HG03378 (cell line): ENCODE measurements around the gene KCNV2.
"Not testable (repeated sequence)": the region's sequence is repeated elsewhere in the genome, so short reads cannot be mapped to it uniquely, and the experiment has no call there.

ENCODE experiments used
- ATAC-seq: cut with Tn5 transposase; IDR thresholded peaks from one replicate; pipeline ENCODE4 v1.9.1; 2021; ENCODE audit warnings: mild to moderate bottlenecking, moderate library complexity; ENCODE audit not compliant: unreplicated experiment

Gene KCNV2

DNA sequence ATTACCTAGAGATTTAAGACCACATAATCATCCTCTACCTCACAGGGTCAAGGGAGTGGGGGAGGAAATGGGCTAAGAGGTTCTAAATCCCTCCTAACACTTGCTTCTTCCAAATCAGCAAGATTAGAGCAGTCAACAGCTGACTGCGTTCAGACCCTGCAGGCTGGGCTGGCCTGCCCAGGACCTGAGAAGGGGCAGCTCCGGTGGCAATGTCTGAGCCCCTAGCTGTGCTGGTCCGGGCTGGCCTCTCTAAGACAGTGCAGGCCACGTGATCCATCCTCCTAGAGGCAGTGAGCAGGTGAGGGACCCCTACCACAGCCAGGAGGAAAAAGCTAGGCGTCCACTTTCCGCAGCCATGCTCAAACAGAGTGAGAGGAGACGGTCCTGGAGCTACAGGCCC lies at the start of gene KCNV2:
Gene KCNV2 (plus strand): TSS at position 126 of the 400 bp plus-strand sequence. CDS start 230 bp downstream, at position 356.
- no peak for ATAC-seq

DNA sequence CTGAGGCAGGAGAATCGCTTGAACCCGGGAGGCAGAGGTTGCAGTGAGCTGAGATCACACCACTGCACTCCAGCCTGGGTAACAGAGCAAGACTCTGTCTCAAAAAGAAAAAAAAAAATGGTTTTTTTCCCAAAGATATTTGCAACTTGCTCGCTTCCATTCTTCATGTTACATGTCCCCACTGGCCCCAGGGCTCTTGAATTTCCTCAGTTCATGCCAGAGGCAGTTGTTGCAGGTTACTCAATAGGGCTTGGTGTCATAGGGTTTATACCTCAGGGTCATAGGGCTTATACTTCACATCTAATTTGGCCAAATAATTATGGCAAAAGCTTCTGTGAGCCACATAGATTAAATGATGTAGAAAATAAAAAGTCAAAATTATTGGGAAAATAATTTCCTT lies 44.1 kb upstream of the KCNV2 start:
- ATAC-seq, result no peak

DNA sequence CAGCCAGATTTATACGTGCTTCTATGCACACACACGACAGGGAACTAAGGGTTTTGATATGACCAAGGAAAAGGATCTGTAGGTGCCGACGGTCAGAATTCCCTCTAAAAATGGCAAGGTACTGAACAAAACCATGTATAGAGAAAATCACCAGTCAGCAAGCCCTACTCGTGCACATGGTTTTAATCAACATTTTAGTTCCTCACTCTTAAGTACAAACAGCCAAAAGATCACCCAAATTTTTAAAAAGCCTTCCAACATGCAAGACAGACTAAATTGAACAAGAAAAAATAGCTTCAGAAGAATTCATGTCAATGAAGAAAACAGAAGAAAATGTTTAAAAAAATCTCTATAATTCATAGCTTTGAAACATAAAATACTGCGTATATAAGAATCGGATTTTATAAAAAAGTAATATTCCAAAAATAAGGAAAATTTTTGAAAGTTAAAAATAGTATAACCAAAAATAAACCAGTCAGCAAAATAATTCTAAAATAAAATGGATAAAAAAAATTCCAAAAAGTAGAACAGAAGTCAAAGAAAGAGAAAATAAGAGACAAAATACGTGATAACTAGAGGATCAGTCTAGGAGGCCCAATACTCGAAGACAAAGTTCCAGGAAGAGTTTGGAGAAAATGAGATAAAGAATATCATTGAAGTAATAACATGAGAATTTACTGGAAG lies 43.0 kb upstream of the KCNV2 start:
- no peak for ATAC-seq

DNA sequence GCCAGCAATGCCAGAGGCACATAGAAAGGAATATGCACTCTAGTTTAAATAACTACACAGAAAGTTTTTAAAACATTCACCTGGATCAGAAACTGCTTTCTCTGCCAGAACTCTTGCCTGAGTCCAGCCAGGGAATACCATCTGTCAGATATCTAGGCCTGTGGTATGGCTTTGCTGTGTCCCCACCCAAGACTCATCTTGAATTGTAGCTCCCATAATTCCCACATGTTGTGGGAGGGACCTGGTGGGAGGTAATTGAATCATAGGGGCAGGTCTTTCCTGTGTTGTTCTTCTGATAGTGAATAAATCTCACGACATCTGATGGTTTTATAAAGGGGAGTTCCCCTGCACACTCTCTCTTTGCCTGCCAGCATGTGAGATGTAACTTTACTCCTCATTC lies 41.5 kb upstream of the KCNV2 start:
- no peak for ATAC-seq

DNA sequence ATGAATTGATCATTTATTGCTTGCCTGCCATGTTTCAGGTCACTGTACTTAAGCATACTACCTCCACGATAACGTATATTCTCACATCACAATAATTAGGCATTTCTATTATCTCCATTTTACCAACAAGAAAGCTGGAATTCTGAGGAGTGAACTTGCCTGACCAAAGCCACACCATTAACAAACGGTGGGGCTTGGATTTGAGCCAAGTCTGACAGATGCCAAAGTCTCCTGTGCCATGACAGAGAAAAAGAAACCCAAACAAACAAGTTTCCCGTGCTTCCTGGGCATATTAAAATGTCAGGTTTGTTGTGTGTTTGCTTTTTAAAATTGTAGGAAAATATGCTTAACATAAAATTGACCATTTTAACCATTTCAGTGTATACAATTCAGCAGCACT lies 40.8 kb upstream of the KCNV2 start:
- no peak for ATAC-seq

DNA sequence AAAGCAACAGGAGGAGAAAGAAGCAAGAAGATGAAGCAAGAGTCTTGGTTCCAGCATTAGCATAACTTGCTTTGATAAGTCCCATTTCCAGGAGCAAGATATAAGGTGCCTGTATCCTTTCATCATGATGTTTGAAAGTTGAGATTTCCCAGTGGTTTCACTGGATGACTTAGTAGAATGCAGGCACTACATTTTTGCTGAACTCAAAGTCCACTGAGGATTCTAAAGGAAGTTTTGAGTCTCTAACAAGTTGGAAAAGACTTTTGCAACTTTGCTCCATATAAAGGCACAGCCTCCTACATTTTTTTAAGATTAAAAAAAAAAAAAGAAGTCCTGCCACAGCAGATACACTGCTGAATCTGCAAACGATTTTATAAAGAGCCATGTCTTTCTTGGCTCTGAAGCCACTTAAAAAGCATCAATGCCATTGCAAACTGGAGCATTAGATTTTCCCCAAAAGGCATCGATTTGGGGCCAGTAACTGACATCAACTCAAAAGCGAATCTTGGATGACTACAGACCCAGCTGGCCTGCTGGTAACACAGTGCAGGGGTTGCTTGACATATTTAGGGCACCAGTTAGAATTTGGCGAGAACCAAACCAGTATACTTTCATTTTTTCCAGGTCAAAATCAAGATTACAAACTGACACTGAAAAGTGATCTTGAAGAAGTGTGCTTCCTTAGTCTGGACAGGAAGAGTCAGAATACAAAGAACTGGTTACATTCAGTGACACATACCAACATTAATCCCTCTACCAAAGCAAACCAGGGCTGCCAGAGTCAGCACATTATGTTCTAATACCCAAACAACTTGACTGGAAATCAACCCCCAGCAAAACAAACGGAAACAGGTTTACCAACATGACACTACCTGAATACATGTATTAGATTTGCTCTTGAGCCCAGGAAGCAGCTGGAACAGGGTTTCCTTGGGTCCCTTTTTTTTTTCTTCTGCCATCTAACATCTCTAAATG lies 39.1 kb upstream of the KCNV2 start:
- no peak for ATAC-seq

DNA sequence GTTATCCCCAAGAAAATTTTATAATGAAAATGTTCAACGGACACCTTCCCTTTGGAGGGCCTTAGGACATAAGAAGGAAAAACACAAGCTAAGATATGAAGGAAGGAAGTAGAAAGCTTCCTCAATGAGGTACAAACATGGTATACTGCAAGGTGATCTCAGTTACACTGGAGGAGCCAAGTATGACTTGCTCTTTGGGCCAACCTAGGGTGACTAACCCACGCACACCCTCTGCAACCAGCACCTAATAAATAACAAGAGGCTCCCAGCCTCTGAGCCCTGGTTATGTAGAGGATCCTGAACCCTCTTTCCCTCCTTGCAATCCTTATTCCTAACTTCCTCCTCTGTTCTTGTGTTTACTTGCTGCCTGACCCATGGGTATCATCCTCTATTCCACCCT lies 38.3 kb upstream of the KCNV2 start:
- ATAC-seq, result no peak

DNA sequence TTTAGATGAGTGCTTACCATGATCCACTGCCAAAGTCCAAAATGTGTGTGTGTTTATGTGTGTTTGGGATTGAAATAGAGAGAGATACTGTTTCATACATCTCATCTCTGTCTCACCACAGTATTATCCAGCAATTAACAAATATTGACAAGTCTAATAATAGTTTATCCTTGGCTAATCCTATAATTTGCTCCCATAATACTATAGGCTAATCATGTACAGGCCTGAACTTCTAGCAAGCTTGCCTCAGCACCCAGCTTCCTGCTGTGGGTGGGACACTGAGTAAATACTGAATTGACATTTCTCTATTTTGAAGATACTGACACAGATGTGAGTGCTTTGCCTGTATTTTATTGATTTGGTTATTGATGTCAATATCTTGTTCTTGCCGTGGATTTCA lies 35.3 kb upstream of the KCNV2 start:
- ATAC-seq, result no peak

DNA sequence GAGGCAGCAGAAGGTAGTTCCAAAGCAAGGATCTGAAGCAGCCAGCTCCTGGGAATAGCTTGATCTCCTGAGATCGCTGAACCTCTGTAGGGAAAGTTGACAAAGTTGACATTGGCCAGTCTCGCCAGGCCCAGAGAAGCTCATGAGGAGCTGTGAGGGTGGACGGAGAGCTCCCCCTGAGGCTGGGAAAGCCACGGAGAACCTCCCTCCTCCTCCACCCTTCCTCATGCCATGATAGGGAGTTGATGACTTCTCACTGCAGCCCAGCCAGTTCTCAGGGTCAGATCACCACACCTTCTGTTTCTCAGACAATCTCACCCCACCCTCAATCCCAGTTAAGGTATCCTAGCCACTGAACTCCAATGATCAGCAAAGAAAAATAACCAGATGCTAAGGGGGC lies 30.4 kb upstream of the KCNV2 start:
- no peak for ATAC-seq

DNA sequence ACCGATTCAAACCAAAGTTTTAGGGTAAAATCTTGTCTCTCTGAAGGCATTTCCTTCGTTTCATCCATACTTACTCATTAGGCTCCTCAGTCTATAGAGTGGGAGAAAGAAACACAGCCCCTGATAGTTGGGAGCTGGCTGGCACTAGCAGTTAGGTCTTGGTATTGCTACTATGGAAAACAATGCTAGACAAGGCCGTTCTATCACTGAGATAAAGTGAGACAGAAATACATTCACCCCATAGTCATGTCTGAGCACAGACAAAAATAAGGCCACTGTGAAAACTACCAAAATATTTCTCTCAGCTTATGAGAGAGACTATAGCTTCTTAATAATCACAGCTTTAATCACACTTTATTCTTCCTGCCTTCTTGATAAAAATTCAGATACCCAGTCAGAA lies 28.7 kb upstream of the KCNV2 start:
- ATAC-seq, result no peak

DNA sequence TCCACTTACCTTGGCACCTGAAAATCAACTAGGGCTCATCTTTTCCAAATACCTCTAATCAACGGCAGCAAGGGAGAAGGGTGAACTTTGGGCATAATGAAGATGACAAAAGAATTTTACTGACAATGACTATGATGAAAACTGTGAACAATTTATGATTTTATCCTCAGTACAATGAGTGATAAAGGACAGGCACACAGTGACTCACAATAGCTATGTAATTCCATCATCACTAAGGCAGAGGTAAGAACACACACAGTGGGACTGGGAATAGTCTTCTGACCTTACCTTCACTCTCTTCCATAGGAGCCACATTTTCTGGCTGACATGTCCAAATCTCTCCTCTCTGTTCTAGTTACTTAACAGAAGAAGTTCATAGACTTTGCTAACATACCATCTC lies 26.1 kb upstream of the KCNV2 start:
- no peak for ATAC-seq

DNA sequence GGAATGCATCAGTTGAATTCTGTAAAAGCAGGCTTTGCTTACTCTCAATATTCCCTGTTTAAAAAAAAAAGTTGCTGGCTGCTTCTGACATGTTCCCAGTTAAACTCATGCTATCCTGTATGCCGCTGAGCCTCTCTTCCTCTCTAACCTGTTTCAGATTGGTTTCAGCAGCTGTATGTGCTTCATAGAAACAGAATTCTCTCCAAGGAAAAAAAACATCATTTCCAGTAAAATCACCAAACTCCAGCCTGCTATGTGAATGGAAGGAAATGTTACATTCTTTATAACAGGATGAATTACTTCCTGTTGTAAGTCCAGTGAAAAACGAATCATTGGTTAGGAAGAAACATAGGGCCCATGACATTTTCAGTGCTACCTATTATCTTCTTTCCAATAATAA lies 25.7 kb upstream of the KCNV2 start:
- no peak for ATAC-seq

DNA sequence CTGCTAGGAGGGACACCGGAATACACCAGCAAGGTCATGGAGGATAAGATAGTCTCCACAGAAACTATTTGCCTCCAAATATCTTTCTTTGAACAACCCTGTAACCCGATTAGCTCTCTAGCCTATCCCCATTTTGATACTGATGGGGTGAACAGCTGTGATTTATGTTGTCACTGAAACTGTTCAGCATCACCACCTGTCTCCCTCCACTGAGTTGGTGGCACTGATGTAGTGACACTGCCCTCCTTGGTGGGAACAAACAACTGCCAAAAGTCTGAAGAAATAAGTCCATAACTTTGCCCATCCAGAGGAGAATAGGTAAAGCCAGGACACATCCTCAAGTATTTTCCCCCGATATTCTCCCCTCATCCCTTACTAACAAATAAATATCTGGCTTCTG lies 24.3 kb upstream of the KCNV2 start:
- no peak for ATAC-seq

DNA sequence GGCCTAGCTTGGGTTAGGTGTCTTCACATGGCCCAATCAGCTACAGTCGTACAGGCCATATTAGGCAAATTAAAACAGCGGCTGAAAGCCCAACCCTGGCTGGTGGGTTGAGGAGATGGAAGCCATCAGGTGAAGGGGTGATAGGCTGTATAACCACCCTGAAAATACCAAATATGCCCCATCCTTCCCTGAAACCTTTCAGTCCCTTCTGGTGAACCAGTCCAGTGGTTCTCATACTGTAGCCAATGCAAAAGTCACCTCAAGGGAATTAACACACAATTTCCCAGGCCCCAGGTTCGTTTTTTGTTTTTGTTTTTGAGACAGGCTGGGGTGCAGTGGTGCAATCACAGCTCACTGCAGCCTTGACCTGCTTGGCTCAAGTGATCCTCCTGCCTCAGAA lies 19.8 kb upstream of the KCNV2 start:
- ATAC-seq, result peak; percentile 79

DNA sequence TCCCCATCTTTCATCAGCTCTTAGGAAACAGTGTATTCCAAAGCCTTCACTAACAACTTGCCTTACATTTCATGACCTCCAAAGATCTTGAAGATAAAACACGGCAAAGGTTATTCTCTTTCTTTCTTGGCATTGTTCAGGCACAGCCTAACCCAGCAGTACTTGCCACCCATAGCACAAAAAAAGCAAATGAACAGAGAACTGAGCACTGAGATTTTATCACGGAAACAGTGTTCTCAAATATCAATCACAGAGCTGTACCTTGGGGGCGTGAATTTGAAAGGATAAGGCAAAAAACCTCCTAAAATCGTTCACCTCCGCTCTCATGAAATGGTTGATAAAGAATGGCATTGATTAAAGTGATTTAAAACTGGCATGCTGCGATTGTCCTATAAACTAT lies 16.9 kb upstream of the KCNV2 start:
- no peak for ATAC-seq

DNA sequence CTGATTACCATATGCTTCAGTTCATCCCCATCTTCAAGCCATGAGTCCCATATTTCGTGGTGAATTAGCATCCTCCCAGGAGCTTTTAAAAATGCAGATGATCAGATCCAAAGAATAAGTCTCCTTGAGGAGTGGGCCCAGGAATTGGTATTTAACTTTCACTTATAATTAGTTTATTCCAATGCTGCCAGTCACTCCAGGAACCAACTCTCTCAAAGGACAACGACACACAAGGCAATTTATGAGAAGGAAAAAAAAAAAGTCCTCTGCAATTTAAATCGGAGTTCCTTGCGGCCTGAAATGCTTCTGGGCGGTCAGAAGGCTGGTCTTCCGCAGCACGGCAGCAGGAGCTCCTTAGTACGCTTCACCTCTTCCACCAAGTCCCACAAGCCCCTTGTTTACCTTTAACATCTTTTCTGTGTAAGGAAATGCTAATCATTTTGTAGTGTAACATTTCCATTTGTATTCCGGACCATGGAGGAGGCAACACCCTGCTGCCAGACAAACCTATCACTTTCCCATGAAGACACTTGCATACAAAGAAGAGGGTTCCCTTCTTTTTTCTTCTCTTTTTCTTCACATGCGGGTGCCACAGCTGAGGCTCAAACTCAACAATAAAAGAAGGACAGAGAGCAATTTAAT lies 16.3 kb upstream of the KCNV2 start:
- ATAC-seq, result no peak

DNA sequence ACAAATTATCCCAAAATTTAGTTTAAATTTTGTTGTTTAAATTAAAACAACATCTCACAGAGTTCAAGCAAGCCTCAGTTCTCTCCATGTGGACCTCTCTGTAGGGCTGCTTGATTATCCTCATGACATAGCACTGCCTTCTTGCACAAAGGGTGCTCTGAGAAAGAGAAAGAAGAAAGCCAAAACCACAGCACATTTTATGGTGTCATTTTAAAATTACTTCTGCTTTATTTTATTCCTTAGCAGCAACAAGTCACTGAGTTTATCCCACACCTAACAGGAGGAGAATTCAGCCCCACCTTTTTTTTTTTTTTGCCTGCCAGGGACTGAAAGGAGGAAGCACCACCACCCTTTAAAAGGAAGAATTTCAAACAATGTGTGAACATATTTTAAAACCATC lies 12.8 kb upstream of the KCNV2 start:
- no peak for ATAC-seq

DNA sequence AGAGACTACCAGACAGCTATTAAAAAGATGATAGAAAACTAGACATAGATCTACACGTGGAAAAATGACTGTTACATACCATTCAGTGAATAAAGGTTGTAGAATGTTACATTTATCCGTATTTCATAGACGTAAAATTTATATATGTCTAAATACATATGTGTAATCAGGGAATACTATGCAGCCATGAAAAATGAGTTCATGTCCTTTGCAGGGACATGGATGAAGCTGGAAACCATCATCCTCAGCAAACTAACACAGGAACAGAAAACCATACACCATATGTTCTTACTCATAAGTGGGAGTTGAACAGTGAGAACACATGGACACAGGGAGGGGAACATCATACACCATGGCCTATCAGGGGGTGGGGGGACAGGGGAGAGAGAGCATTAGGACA lies 10.1 kb upstream of the KCNV2 start:
- ATAC-seq, result not testable (repeated sequence)

DNA sequence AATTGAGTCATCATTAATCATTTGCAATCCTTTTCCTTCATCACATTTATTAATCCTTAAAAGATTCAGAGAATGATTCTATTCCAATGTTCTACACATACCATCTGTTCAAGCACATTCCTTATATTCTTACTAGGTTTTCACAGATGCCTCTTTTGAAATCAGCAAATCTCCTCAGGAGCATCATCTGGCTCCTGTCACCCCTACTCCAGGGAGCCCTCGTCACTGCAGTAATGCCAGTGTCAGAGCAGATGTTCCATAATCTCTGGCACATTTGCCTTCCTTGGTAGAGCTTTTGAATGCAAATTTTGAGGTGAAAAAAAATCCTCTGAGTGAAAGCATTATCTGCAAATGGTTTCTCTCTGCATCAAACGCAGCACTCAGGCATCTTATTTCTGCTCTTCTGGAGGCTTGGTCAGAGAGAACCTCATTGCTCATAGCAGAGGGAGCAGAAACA lies 7.6 kb upstream of the KCNV2 start:
- ATAC-seq, result peak; percentile 51

DNA sequence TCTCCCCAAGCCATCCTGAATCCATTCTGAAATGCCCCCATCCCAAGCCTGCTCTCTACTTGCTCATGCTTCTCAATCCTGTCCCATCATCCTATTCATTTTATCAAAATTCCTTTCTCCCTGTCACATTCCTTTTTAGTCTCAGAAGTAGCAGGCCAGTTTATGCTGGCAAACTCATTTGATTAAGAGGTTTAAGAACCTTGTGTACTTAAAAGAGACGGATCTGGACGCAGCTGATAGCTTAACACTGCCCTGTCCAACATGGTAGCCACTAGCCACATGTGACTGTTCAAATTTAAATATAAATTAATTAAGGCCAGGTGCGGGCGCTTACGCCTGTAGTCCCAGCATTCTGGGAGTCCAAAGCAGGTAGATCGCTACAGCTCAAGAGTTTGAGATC lies 5.6 kb upstream of the KCNV2 start:
- no peak for ATAC-seq

DNA sequence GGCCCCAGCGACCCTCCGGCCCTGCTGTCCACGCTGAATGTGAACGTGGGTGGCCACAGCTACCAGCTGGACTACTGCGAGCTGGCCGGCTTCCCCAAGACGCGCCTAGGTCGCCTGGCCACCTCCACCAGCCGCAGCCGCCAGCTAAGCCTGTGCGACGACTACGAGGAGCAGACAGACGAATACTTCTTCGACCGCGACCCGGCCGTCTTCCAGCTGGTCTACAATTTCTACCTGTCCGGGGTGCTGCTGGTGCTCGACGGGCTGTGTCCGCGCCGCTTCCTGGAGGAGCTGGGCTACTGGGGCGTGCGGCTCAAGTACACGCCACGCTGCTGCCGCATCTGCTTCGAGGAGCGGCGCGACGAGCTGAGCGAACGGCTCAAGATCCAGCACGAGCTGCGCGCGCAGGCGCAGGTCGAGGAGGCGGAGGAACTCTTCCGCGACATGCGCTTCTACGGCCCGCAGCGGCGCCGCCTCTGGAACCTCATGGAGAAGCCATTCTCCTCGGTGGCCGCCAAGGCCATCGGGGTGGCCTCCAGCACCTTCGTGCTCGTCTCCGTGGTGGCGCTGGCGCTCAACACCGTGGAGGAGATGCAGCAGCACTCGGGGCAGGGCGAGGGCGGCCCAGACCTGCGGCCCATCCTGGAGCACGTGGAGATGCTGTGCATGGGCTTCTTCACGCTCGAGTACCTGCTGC lies 839 bp downstream of the KCNV2 start:
- ATAC-seq, result no peak
